Measurements from ENCODE around the gene SERPINB6. TPM values are rescaled to one million over a fixed set of nuclear protein-coding genes. Genes with fewer than 3 reads are reported as not detected.

The SERPINB6 gene
- total and polyA plus RNA-seq, 8 donors = 79.1 to 281 (median 156) TPM

GRCh38 chr6:2984738-2985406 lies 13.5 kb upstream of the SERPINB6 start:
- Histone ChIP-seq H3K27ac (peak overlapping the region in 1 of 5 donors; percentile 100), H3K36me3 (no peaks in the 10 kb centered on the region), H3K9me3 (no peaks in the 10 kb centered on the region), H3K27me3 (no peaks in the 10 kb centered on the region), H3K4me3 (no peak overlapping the region), H3K4me1 (peaks cover 47 to 72% (median 50%) of the 10 kb centered on the region in 4 donors)
- intact Hi-C loops (cut with DNase I; ENCODE audit: low total_unique reads) = loop anchor here (5.0 kb wide), 1 partner anchor 33 kb away; no protein-coding TSS in a partner anchor
- no peak for TF ChIP-seq CTCF (IDR thresholded peaks at IDR 0.05)
- TF ChIP-seq POLR2A (IDR thresholded peaks at IDR 0.05) = no peak
- TF ChIP-seq POLR2AphosphoS5 (IDR thresholded peaks at IDR 0.05) = no peak
- no peak for TF ChIP-seq EP300 (IDR thresholded peaks at IDR 0.05)
- WGBS, 5 donors = 76 to 92% (median 90%) methylated on average over 12 of the region's 12 CpGs
- DNase-seq = no peak

GRCh38 chr6:2982426-2983117 lies 11.2 kb upstream of the SERPINB6 start:
- no peaks in the 10 kb centered on the region for H3K36me3 ChIP-seq
- peaks cover 33 to 68% (median 43%) of the 10 kb centered on the region in 4 donors for H3K4me1 ChIP-seq
- DNase-seq = no peak
- peak overlapping the region; percentile 21 to 84 (median 68) for H3K27ac ChIP-seq
- H3K4me3 ChIP-seq = no peak overlapping the region
- no peaks in the 10 kb centered on the region for H3K9me3 ChIP-seq
- H3K27me3 ChIP-seq = no peaks in the 10 kb centered on the region
- TF ChIP-seq POLR2AphosphoS5 (IDR thresholded peaks at IDR 0.05) = no peak
- TF ChIP-seq CTCF (IDR thresholded peaks at IDR 0.05) = no peak
- TF ChIP-seq POLR2A (IDR thresholded peaks at IDR 0.05) = no peak
- no peak for TF ChIP-seq EP300 (IDR thresholded peaks at IDR 0.05)
- intact Hi-C loops (cut with DNase I; ENCODE audit: low total_unique reads) = no loop called here
- 62 to 77% (median 72%) methylated on average over 4 of the region's 4 CpGs for WGBS, 5 donors

DNA sequence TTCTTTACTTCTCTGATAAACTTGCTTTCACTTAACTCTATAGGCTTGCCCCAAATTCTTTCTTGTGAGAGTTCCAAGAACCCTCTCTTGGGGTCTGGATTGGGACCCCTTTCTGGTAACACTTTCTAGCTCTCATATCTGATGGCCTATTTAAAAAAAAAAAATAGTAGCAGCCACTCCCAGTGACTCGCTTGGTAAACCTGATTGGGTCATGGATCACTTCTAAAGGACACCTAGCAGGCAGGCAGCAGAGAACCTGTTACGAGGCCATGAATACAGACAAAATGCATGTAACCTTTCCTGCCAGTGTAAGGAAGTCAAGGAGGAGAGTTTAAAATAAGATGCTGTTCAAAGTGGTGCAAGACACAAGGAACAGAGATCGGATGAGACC lies 9.1 kb upstream of the SERPINB6 start:
- no peak for DNase-seq

More for the DNA sequence above, 9.1 kb upstream of the SERPINB6 start:
- Histone ChIP-seq H3K4me1 (peaks cover 16 to 51% (median 27%) of the 10 kb centered on the region in 4 donors), H3K9me3 (no peaks in the 10 kb centered on the region), H3K27ac (peak overlapping the region; percentile 64 to 84 (median 68)), H3K27me3 (no peaks in the 10 kb centered on the region), H3K36me3 (no peaks in the 10 kb centered on the region), H3K4me3 (no peak overlapping the region)
- intact Hi-C loops (cut with DNase I; ENCODE audit: low total_unique reads) = no loop called here
- TF ChIP-seq POLR2AphosphoS5 (IDR thresholded peaks at IDR 0.05) (peak in 1 of 3 donors; percentile 2), EP300 (IDR thresholded peaks at IDR 0.05) (no peak), POLR2A (IDR thresholded peaks at IDR 0.05) (no peak), CTCF (IDR thresholded peaks at IDR 0.05) (no peak)
- 48 to 69% (median 56%) methylated on average over 3 of the region's 3 CpGs for WGBS, 5 donors

Data from stomach (tissue), 9 donors.